ENCODE measurements around the gene GALP.

Gene GALP

GRCh38 chr19:56158170-56158757 is 17.5 kb upstream of the GALP start:
- Histone ChIP-seq H3K27me3 (replicated peaks; ENCODE audit: control insufficient read depth, insufficient read depth, low read length) (no peaks in the 10 kb centered on the region), H3K4me3 (replicated peaks; ENCODE audit: low read depth, low read length) (no peak overlapping the region), H3K36me3 (ENCODE audit: control insufficient read depth, insufficient read depth, low read length) (peaks cover 13% of the 10 kb centered on the region)
- DNase-seq (ENCODE audit: extremely low read depth, insufficient read length), result no peak
- TF ChIP-seq CTCF (IDR thresholded peaks at IDR 0.05; ENCODE audit: insufficient read depth, low read length, poor library complexity, severe bottlenecking), result no peak

DNA sequence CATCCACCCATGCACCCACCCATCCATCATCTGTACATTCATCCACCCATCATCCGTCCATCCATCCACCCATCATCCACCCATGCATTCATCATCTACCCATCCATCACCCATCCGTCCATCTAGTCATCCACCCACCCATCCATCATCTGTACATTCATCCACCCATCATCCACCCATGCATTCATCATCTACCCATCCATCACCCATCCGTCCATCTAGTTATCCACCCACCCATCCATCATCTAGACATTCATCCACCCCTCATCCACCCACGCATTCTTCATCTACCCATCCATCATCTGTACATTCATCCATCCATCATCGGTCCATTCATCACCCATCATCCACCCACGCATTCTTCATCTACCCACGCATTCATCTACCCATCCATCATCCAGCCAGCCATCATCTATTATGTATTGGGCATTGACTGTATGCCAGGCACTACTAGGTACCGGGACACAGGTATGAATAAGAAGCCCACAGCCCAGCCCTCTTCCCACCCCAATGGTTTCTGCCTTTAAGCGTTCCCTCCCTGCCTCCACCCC is 16.7 kb upstream of the GALP start:
- DNase-seq (ENCODE audit: extremely low read depth, insufficient read length), result no peak
- Histone ChIP-seq H3K4me3 (replicated peaks; ENCODE audit: low read depth, low read length) (no peak overlapping the region), H3K36me3 (ENCODE audit: control insufficient read depth, insufficient read depth, low read length) (peaks cover 11% of the 10 kb centered on the region), H3K27me3 (replicated peaks; ENCODE audit: control insufficient read depth, insufficient read depth, low read length) (no peaks in the 10 kb centered on the region)
- TF ChIP-seq CTCF (IDR thresholded peaks at IDR 0.05; ENCODE audit: insufficient read depth, low read length, poor library complexity, severe bottlenecking), result no peak

DNA sequence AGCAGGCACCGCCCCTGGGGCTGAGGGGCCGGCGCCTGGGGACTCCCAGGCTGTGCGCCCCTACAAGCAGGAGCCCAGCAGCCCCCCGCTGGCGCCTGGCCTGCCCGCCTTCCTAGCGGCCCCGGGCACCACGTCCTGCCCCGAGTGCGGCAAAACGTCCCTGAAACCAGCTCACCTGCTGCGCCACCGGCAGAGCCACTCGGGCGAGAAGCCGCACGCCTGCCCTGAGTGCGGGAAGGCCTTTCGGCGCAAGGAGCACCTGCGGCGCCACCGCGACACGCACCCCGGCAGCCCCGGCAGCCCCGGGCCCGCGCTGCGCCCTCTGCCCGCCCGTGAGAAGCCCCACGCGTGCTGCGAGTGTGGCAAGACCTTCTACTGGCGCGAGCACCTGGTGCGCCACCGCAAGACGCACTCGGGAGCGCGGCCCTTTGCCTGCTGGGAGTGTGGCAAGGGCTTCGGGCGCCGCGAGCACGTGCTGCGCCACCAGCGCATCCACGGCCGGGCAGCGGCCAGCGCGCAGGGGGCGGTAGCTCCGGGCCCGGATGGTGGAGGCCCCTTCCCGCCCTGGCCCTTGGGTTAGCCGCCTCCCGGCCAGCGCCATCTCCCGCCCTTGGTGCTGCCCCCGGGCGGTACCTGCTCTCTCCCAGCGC is 16.1 kb upstream of the GALP start:
- no peak overlapping the region for H3K4me3 ChIP-seq (replicated peaks; ENCODE audit: low read depth, low read length)
- peaks cover 7% of the 10 kb centered on the region for H3K36me3 ChIP-seq (ENCODE audit: control insufficient read depth, insufficient read depth, low read length)
- TF ChIP-seq CTCF (IDR thresholded peaks at IDR 0.05; ENCODE audit: insufficient read depth, low read length, poor library complexity, severe bottlenecking), result no peak
- DNase-seq (ENCODE audit: extremely low read depth, insufficient read length), result no peak
- no peaks in the 10 kb centered on the region for H3K27me3 ChIP-seq (replicated peaks; ENCODE audit: control insufficient read depth, insufficient read depth, low read length)

DNA sequence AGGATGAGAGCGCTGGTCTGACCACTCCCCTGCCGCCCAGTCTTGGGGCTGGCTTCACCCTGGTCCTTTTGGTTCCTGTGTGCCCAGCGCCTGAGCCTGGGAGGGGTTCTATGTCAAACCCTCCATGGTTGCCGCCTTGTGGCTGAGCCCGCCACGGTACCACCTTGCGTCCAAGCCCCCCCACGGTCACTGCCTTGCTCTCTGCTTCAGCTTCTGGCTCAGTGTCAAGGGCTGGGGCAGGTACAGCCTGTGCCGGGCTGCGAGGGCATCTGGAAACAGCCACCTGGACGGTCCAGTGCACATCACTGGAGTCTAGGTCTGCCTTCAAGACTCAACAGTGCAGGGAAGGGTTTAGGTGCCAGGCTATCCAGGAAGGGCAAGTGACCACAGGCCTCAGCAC is 14.3 kb upstream of the GALP start:
- no peak for TF ChIP-seq CTCF (IDR thresholded peaks at IDR 0.05; ENCODE audit: insufficient read depth, low read length, poor library complexity, severe bottlenecking)
- H3K4me3 ChIP-seq (replicated peaks; ENCODE audit: low read depth, low read length), result no peak overlapping the region
- H3K36me3 ChIP-seq (ENCODE audit: control insufficient read depth, insufficient read depth, low read length), result peaks cover 4% of the 10 kb centered on the region
- DNase-seq (ENCODE audit: extremely low read depth, insufficient read length), result no peak
- no peaks in the 10 kb centered on the region for H3K27me3 ChIP-seq (replicated peaks; ENCODE audit: control insufficient read depth, insufficient read depth, low read length)

- no peak for DNase-seq (ENCODE audit: extremely low read depth, insufficient read length)
- peaks cover 4% of the 10 kb centered on the region for H3K36me3 ChIP-seq (ENCODE audit: control insufficient read depth, insufficient read depth, low read length)
- no peak overlapping the region for H3K4me3 ChIP-seq (replicated peaks; ENCODE audit: low read depth, low read length)
These were observed 13.6 kb upstream of the GALP start for GRCh38 chr19:56162258-56162657.

More at GRCh38 chr19:56162258-56162657, 13.6 kb upstream of the GALP start:
- no peaks in the 10 kb centered on the region for H3K27me3 ChIP-seq (replicated peaks; ENCODE audit: control insufficient read depth, insufficient read depth, low read length)
- TF ChIP-seq CTCF (IDR thresholded peaks at IDR 0.05; ENCODE audit: insufficient read depth, low read length, poor library complexity, severe bottlenecking), result no peak
